Pulmonary artery endothelial cell (primary cell): ENCODE data around the gene C3orf33. TPM values are rescaled to one million over a fixed set of nuclear protein-coding genes. Genes with fewer than 3 reads are reported as not detected.

Experiments used
- DNase-seq: peaks from one replicate; pipeline ENCODE4 v3.0.0-alpha.2; 2011; ENCODE audit warnings: low read depth, low spot score
- total RNA-seq: library from RNA; depleted of rRNA; stranded (reverse); fragments of >200 nt; gene quantifications from 2 replicates; pipeline ENCODE4 v1.2.3, GENCODE V29; 2014

C3orf33 gene
- total RNA-seq, 1 donor from 2014 or later = 2.7 TPM

- DNase-seq = no peak
Measured at GRCh38 chr3:155742349-155742965, 63.6 kb downstream of the C3orf33 start.

- DNase-seq = no peak
Measured at GRCh38 chr3:155741603-155742002, 64.5 kb downstream of the C3orf33 start.

- DNase-seq = no peak
Measured at GRCh38 chr3:155741101-155741500, 65.0 kb downstream of the C3orf33 start.

- DNase-seq = no peak
Measured at GRCh38 chr3:155739154-155739553, 66.9 kb downstream of the C3orf33 start.

- no peak for DNase-seq
Measured at GRCh38 chr3:155738580-155739076, 67.5 kb downstream of the C3orf33 start.

- DNase-seq = no peak
Measured at GRCh38 chr3:155737844-155738460, 68.1 kb downstream of the C3orf33 start.

GRCh38 chr3:155736381-155736780, 69.7 kb downstream of the C3orf33 start:
- no peak for DNase-seq

GRCh38 chr3:155730843-155731242, 75.2 kb downstream of the C3orf33 start:
- DNase-seq = no peak

GRCh38 chr3:155727836-155728235, 78.2 kb downstream of the C3orf33 start:
- no peak for DNase-seq

GRCh38 chr3:155714295-155714718, 91.8 kb downstream of the C3orf33 start:
- DNase-seq = no peak

Other genes with a start within 250 kb of the C3orf33 start
- gene PLCH1, start 61.2 kb downstream of the C3orf33 start, total RNA-seq = 0.04 and 0.07 TPM in 2 replicates
- 25.5 and 46.4 TPM in 2 replicates for gene SLC33A1, start 48.1 kb upstream of the C3orf33 start, total RNA-seq
- 25.5 and 41.3 TPM in 2 replicates for gene GMPS, start 64.4 kb upstream of the C3orf33 start, total RNA-seq